ENCODE measurements around the gene TECPR2. TPM values are rescaled to one million over a fixed set of nuclear protein-coding genes. Genes with fewer than 3 reads are reported as not detected.

Gene TECPR2
- 5.8 and 8.5 TPM in 2 replicates for total RNA-seq (2014; rRNA removed; shearing (Covaris generic))

- in situ Hi-C loops (cut with HindIII; ENCODE audit: low sequenced_read_pairs): no loop called here
Observed at GRCh38 chr14:102362545-102363181, at the start of gene TECPR2, which contains the start of gene CINP. Gene TECPR2 (plus strand): TSS chr14:102362941. CDS start chr14:102376722, 13,781 bp downstream. Gene CINP (minus strand): TSS chr14:102362890. CDS start chr14:102362851, 39 bp downstream.

GRCh38 chr14:102314242-102315011 is 48.3 kb upstream of the TECPR2 start:
- in situ Hi-C loops (cut with HindIII; ENCODE audit: low sequenced_read_pairs): loop anchor here (25.0 kb wide), 1 partner anchor 227 kb away; the partner anchor contains the start of gene HSP90AA1
- peak; percentile 84 for DNase-seq (ENCODE audit: low spot score)

More at GRCh38 chr14:102362545-102363181, at the start of gene TECPR2, which contains the start of gene CINP:
- peak; percentile 96 for DNase-seq (ENCODE audit: low spot score)

DNA sequence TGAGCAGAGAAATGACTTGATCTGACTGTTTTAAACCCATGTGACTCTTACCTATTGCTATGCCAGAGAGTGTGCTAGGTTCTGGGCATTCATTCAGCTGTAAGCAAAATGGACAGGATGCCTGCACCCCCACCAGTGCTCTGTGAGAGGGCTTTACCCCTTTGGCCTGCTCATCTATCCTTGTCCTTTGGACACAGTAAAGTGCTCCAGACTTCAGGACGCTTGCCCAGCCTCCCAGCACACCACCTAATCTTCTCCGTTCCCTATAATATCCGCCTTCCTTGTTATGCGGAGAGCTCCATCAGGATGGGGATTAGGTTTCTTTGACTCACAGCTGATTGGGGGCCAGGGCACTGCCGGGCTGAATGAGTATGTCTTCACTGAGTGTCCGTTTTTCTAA is 47.6 kb upstream of the TECPR2 start:
- peak; percentile 22 for DNase-seq (ENCODE audit: low spot score)
- in situ Hi-C loops (cut with HindIII; ENCODE audit: low sequenced_read_pairs): loop anchor here (25.0 kb wide), 1 partner anchor 228 kb away; the partner anchor contains the start of gene HSP90AA1

- no peak for DNase-seq (ENCODE audit: low spot score)
Observed at GRCh38 chr14:102316338-102316742, 46.4 kb upstream of the TECPR2 start.

DNA sequence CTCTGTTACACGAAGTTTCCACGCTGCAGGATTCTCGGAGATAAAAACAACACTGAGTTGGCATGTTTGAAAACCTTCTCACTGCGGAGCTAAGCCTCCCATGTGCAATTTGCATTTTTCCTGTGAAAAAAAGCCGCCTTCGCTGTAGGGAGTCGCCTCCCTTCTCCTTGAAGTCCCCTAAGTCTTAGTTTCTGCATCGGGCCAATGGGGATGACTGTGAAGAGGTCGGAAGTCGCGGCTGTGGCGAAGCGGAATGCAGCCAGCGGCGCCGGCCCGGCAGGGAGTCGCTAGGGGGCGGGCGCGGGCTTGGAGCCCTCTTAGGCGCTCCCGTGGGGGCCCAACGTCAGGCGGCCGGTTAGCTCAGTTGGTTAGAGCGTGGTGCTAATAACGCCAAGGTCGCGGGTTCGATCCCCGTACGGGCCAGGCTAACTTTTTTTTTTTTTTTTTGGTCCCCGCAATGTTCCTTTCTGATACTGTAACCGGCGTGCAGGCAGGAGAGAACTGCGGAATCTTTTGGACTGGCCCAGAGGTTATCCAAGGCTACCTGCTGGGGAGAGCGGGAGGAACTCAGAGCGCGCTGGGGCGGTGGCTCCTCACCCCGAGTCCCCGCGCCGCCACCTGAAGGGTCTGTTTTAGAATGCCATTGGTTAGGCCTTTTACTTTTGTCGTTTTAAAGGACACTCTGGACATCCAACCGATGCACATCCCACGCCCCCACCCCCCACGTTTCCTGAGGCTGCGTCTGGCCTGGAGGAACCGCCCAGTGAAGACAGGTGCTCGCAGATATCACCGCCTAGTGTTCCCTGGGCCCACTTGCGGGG is 45.8 kb upstream of the TECPR2 start:
- in situ Hi-C loops (cut with HindIII; ENCODE audit: low sequenced_read_pairs): loop anchor here (25.0 kb wide), 1 partner anchor 230 kb away; the partner anchor contains the start of gene HSP90AA1
- peak; percentile 93 for DNase-seq (ENCODE audit: low spot score)

More at GRCh38 chr14:102316338-102316742, 46.4 kb upstream of the TECPR2 start:
- in situ Hi-C loops (cut with HindIII; ENCODE audit: low sequenced_read_pairs): loop anchor here (25.0 kb wide), 1 partner anchor 229 kb away; the partner anchor contains the start of gene HSP90AA1

DNA sequence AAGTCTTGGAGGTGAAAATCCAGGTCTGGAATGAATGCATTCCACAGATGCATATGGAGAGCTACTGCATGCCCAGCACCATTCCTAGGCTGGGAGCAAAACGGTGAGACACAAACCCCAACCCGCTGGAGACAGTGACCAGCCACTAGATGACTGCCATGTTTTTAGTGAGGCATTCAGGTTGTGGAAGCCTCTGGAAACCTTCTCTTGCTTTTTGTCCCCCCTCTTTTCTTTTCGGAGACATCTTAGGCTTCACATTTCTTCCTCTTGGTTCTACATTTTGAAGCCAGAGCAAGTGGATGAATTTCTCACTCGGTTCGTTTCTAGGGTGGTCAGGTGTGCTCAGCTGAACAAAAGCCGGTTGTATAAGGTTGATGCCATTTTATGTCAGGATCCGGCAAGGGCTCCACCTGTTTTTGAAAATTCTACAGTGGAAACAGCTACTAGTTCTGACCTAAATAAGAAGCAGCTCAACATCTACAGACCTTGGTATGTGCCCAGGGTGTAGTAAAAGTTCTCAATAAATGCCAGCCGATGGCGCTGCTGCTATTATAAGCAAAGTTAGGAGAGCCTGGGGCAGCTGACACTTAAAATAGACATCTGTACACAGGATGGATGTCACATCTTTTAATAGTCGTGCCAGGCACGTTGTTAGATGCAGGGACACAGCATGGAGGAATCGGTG is 45.0 kb upstream of the TECPR2 start:
- peak; percentile 78 for DNase-seq (ENCODE audit: low spot score)
- in situ Hi-C loops (cut with HindIII; ENCODE audit: low sequenced_read_pairs): loop anchor here (25.0 kb wide), 1 partner anchor 230 kb away; the partner anchor contains the start of gene HSP90AA1

DNA sequence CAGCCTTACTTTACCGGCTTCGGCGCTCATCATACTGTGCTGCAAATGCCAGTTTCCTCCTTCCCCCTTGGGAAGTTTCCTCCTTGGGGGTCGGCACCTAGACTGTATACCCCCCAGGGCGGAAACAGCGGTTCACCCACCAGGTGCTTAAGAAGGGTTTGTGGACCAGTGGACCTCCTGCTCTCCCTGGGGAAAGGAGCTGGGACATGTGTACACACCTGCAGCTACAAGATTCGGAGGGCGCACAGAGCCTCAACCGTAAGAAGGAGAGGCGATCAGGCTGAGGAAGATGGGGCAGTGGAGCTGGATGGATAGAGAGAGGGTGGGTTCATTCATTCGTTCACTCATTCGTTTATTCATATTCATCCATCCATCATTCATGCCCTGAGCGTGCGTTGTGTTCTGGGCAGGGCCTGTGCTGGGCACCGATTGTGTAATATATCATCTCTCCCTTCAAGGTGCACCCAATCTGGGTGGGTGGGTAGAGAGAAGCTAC is 43.9 kb upstream of the TECPR2 start:
- in situ Hi-C loops (cut with HindIII; ENCODE audit: low sequenced_read_pairs): loop anchor here (25.0 kb wide), 1 partner anchor 232 kb away; the partner anchor contains the start of gene HSP90AA1

DNA sequence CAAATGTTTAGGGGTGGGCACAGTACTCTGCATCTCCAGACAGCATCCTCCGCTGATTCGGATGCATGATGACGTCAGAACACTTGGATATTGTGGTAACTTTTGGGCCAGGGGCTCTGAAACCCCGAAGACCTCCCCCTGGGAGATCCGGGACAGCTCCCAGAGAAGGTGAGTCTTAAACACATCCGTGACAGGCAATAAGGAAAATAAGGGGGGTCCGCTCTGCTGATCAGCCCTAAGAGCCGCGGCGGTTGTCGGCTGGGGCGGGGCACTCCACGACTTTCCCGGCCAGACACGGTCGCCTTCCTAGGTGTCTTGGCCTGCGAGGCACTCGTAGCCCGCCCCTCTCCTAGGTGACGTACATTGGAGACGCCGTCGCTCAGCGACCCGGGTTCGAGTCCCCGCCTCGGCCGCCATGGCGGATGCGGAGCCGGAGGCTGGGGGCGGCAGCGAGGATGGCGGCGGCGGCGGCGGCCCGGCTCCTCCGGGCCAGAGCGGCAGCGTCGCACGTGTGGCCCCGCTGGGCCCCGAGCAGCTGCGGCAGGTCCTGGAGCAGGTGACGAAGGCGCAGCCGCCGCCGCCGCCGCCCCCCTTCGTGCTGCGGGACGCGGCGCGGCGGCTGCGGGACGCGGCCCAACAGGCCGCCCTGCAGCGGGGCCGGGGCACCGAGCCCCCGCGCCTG is 43.2 kb upstream of the TECPR2 start, which contains the start of gene ZNF839:
ZNF839 (plus strand) TSS at position 396 of the 682 bp plus-strand sequence; CDS start at position 416, 20 bp downstream.
- peak; percentile 88 for DNase-seq (ENCODE audit: low spot score)
- in situ Hi-C loops (cut with HindIII; ENCODE audit: low sequenced_read_pairs): loop anchor here (25.0 kb wide), 1 partner anchor 232 kb away; the partner anchor contains the start of gene HSP90AA1

More for the DNA sequence above, 43.9 kb upstream of the TECPR2 start:
- peak; percentile 8 for DNase-seq (ENCODE audit: low spot score)

DNA sequence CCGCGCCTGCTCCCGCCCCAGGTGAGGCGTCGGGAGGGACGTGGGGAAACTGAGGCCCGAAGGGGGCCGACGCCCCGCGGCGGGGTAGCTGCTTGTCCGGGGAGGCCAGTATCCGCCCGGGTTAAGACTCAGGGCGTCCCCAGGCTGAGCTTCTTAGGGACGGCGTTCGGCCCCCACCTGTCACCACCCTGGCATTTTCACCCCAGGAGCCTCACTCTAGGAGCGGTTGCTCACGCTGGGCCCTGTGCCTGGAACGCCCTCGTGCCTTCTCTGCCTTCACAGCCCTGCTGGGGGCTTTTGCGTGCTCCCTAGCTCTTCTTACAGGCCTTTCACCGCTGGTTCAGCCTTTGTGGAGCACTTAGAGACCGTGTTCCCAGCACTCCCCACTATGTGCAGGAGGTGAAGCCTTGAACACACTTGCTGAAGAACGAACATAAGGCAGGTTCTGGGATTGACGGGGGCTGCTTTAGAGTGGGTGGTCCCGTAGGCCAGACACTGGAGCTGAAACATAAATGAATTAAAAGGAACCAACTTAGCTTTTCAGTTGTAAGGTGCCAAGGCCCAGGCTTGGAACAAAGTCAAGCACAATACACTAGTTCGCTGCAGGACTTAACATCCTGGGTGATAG is 42.6 kb upstream of the TECPR2 start:
- in situ Hi-C loops (cut with HindIII; ENCODE audit: low sequenced_read_pairs): loop anchor here (25.0 kb wide), 1 partner anchor 233 kb away; the partner anchor contains the start of gene HSP90AA1
- peak; percentile 43 for DNase-seq (ENCODE audit: low spot score)

- in situ Hi-C loops (cut with HindIII; ENCODE audit: low sequenced_read_pairs): loop anchor here (25.0 kb wide), 1 partner anchor 234 kb away; the partner anchor contains the start of gene HSP90AA1
- no peak for DNase-seq (ENCODE audit: low spot score)
Observed at GRCh38 chr14:102320671-102321455, 41.9 kb upstream of the TECPR2 start.

- in situ Hi-C loops (cut with HindIII; ENCODE audit: low sequenced_read_pairs): loop anchor here (25.0 kb wide), 1 partner anchor 234 kb away; the partner anchor contains the start of gene HSP90AA1
- DNase-seq (ENCODE audit: low spot score): no peak
Observed at GRCh38 chr14:102321456-102322422, 41.0 kb upstream of the TECPR2 start.

DNA sequence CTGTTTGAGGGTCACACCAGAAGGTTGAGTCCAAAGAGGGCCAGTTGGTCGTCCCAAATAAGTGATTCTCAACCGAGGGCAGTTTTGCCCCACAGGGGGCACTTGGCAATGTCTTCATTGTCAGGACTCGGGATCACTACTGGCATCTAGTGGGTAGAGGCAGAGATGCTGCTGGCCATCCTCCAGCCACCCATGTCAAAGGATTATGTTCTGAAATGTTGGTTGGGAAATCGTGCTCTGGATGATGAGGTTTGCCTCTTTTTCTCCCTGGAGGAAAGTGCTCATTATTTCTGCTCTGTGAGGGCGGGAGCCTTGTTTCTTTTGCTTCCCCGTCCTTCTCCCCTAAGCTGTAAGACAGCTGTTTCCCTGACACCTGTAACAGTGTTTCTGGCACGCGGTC is 39.6 kb upstream of the TECPR2 start:
- in situ Hi-C loops (cut with HindIII; ENCODE audit: low sequenced_read_pairs): loop anchor here (25.0 kb wide), 1 partner anchor 236 kb away; the partner anchor contains the start of gene HSP90AA1
- DNase-seq (ENCODE audit: low spot score): peak; percentile 82

DNA sequence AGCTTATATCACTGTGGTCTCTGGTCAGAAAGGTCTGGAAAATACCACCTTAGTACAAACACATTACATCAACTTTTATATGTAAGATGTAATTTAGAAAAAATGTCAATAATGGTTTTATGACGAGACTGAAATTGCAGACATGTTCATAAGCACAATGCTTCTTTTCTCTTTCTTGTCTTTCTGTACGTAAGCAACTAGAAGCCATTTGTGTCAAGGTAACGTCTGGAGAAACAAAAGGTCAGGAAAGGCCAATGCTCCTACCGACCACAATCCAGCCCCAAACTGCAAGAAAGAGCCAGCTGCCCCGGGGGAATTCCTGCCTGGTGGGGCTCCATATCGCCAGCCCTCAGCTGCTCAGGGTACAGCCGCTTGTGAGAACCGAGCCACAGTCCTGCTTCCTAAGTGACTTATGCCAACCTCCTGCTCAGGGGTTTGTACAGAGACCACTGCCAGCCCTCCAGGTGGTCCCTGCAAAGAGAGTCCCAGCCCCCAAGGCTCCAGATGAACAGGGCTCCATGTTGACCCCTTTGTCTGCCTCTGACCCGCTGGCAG is 36.9 kb upstream of the TECPR2 start:
- no peak for DNase-seq (ENCODE audit: low spot score)
- in situ Hi-C loops (cut with HindIII; ENCODE audit: low sequenced_read_pairs): no loop called here

DNA sequence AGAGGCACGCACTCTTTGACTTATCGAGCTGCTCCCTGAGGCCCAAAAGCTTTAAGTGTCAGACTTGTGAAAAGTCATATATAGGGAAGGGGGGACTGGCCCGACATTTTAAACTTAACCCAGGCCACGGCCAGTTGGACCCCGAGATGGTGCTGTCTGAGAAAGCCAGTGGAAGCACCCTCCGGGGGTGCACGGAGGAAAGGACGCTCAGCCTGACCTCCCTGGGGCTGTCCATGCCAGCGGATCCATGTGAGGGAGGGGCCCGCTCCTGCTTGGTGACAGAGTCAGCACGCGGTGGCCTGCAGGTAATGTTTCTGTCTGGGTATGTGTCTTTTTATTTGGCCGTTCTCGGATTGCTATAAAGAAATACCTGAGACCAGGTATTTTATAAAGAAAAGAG is 36.2 kb upstream of the TECPR2 start:
- no peak for DNase-seq (ENCODE audit: low spot score)
- in situ Hi-C loops (cut with HindIII; ENCODE audit: low sequenced_read_pairs): no loop called here

Measured in G401 (cell line).